H1 (cell line): ENCODE results near the gene HLF. TPM values are rescaled to one million over a fixed set of nuclear protein-coding genes. Genes with fewer than 3 reads are reported as not detected.

ENCODE experiments used
- CHD7 ChIP-seq: fragments of 300-600 bp; sonication (generic); IDR thresholded peaks from 2 replicates; pipeline ENCODE4 v1.7.1; 2012; ENCODE audit warnings: low read length, moderate library complexity, mild to moderate bottlenecking, inconsistent platforms; ENCODE audit not compliant: insufficient replicate concordance
- HDAC2 ChIP-seq, 2 experiments: fragments of 300-600 bp in 1 of 2; sonication (generic) in 1 of 2; IDR thresholded peaks; 2 replicates each; pipeline ENCODE4 v1.6.1; 2011 to 2012; ENCODE audit warnings: low read depth in 2 of 2, low read length in 2 of 2, mild to moderate bottlenecking in 2 of 2, moderate library complexity in 2 of 2, borderline replicate concordance in 1 of 2, inconsistent platforms in 1 of 2
- MAX ChIP-seq: IDR thresholded peaks from 2 replicates; pipeline ENCODE4 v1.6.1; 2012; ENCODE audit warnings: inconsistent platforms
- RNF2 ChIP-seq: fragments of 200-900, 300-1000 bp; sonication (generic); IDR thresholded peaks from 2 replicates; pipeline ENCODE4 v1.7.1; 2016; ENCODE audit warnings: borderline replicate concordance, low read depth, mild to moderate bottlenecking, antibody characterized with exemption, low read length; ENCODE audit not compliant: poor library complexity, severe bottlenecking; ENCODE audit errors: missing control alignments
- SUZ12 ChIP-seq: fragments of 200-600 bp; sonication (generic); IDR thresholded peaks from 2 replicates; pipeline ENCODE4 v1.6.1; 2012; ENCODE audit warnings: mild to moderate bottlenecking, inconsistent platforms, low read length, moderate library complexity, mixed read lengths
- polyA plus RNA-seq, 7 experiments: library from polyadenylated mRNA; depleted of rRNA in 3 of 7; stranded (reverse) in 5 of 7; unstranded in 2 of 7; fragments of >200 nt in 5 of 7; fragments of 200-250 nt in 2 of 7; gene quantifications; 1 replicate in 5 of 7; 2 replicates in 1 of 7; 4 replicates in 1 of 7; pipeline versions ENCODE4 v1.2.1 to v1.2.3, GENCODE V29; 2011 to 2013; ENCODE audit warnings: missing spikeins in 2 of 7, mixed read lengths in 2 of 7
- total RNA-seq: library from RNA; stranded (reverse); fragmentation: NEBNext Ultra II Directional; extraction: Animal tissue kit (Norgen Biotek cat#: 25700); gene quantifications from 2 replicates; pipeline ENCODE4 v1.2.1, GENCODE V29; 2021

Gene HLF
- total and polyA plus RNA-seq, 2 of the 8 experiments (the other 6 are each of a cell fraction or from before 2014, with no cell fraction given): 0.39 to 0.60 TPM

- TF ChIP-seq CHD7: no peak
- TF ChIP-seq SUZ12: peak; percentile 34; the same call in 1 of the 2 replicates
- TF ChIP-seq HDAC2 (IDR thresholded peaks at IDR 0.05; ENCODE audit: borderline replicate concordance in 1 of 2, low read depth in 2 of 2, low read length in 2 of 2): no peak
- TF ChIP-seq MAX: 0 out of 2 replicates have a peak, but pooled peaks have one; percentile 30
- TF ChIP-seq RNF2: peak; percentile 36
Measured at GRCh38 chr17:55263569-55264277, 1.0 kb upstream of the HLF start (continued).
